Skin epidermis (tissue), 12 donors: ENCODE data around the gene PIK3R1.
A peak's percentile ranks its signal among the peaks of the same experiment; 100 is the strongest.
"Not testable (repeated sequence)": the region's sequence is repeated elsewhere in the genome, so short reads cannot be mapped to it uniquely, and the experiment has no call there.

ENCODE experiments used
- H3K27ac ChIP-seq, 21 experiments: fragments of 200-600 bp; sonication (generic) in 11 of 21; one replicate each; pipeline ENCODE4 v1.5.0; 2020; ENCODE audit warnings: mild to moderate bottlenecking in 3 of 21, inconsistent platforms in 2 of 21, moderate library complexity in 2 of 21
- H3K4me3 ChIP-seq, 7 experiments: fragments of 200-600 bp; sonication (generic) in 2 of 7; one replicate each; pipeline ENCODE4 v1.5.0; 2020; ENCODE audit warnings: inconsistent platforms in 2 of 7, mild to moderate bottlenecking in 2 of 7, moderate library complexity in 1 of 7

Gene PIK3R1

DNA sequence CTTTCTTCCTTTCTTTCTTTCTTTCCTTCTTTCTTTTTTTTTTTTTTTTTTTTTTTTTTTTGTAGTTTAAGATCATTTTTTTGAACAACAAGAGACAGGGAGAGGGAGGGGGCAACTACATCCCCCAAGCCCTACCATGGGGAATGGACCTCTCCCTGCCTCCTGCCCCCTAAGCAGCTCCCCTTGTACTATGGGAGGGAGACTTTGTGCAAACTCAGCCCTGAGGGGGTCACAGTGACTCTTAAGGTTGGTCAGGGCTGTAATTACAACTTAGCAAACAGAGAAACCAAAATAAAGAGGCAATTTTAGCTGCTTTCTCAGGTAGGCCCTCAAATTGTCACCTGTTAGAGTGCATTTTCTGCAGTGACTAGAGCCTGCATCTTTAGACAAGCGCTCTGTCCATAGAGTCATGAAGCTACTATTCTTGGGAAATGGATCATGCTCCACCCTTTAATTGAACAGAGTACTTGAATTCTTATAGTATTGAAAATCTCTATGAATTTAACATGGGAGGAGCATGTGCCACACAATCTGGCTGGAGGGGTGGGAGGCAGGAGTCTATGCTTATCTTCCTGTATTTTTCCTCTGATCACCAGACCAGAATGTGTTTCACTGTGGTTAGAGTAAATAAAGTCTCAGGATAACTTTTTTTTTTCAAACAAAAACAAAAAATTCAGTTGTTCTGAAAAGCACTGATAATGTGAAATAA lies 24.3 kb upstream of the PIK3R1 start:
- Histone ChIP-seq H3K27ac (no peak overlapping the region), H3K4me3 (no peak overlapping the region)

DNA sequence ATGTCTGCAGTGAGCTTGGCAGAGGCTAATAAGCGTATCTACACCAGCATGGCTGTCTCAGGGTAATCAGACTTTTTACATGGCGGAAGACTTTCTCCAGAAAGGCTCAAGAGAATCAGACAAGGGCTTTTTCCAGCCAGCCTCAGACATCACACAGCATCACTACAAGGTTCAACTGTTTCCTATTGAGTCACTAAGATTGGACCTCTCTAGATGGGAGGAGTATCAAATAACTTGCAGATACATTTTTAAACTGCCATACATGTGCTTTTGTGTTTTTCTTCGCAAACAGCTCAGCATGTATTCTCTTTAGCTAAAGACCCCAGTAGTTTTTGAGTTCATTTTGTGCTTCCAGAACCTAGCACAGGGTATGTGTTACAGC lies 22.9 kb upstream of the PIK3R1 start:
- no peak overlapping the region for H3K27ac ChIP-seq
- no peak overlapping the region for H3K4me3 ChIP-seq

DNA sequence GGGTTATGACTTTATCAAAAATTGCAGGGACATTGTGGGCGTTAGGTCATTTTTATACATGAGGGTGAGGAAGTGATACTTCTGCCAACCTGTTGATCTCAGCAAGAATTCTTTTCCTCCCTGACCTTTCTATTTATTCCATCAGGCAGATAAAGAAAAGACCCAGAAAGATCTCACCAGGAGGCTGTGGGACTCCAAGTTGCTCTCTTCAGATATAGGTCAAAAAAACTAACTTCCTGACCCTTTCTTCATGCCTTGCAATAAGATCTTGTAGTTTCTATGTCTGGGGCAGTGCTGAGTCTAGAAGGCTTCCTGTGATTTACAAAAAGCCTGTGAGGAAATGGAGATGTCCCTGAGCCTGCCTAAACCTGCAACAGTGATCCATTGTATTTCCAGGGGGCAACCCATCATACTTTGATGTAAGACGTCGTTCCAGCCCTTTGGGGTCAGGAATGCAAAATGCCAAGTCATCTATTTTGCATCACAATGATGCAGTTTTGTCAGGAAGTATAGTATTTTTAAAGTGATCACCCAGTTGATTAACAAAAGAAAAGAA lies 22.0 kb upstream of the PIK3R1 start:
- Histone ChIP-seq H3K4me3 (no peak overlapping the region), H3K27ac (peak overlapping the region in 1 of 21 experiments; percentile 5)

DNA sequence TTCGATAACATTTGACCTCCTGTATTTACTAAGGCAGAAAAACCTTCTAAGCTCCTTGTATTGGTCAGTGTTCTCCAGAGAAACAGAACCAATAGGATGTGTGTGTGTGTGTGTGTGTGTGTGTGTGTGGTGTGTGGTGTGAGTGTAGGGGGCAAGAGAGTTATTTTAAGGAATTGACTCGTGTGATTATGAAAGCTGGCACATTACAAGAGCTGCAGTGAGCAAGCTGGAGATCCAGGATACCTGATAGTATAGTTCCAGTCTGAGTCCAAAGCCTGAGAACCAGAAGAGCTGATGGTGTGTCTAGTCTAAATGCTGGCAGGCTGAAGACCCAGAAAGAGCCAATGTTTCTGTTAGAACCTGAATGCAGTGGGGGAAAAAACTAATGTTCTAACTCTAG lies 21.2 kb upstream of the PIK3R1 start:
- H3K27ac ChIP-seq: no peak overlapping the region
- H3K4me3 ChIP-seq: no peak overlapping the region

DNA sequence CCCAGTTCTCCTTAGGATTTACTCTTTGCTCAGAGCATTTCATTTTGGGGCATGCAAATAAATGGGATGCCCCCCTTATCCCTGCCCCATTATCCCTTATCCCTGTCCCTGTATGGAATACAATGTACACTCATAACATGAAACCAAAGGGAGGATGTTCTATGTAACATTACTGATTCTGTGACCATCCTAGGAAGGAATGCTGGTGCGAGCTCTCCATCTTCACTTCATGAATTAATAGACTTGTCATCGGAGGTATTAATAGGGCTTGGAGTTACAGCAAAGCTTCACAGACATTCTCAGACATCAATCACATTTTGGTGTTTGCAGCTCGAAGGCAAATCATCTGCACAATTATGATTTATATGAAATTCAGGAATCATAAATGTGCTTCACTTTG lies 20.4 kb upstream of the PIK3R1 start:
- Histone ChIP-seq H3K27ac (no peak overlapping the region), H3K4me3 (no peak overlapping the region)

DNA sequence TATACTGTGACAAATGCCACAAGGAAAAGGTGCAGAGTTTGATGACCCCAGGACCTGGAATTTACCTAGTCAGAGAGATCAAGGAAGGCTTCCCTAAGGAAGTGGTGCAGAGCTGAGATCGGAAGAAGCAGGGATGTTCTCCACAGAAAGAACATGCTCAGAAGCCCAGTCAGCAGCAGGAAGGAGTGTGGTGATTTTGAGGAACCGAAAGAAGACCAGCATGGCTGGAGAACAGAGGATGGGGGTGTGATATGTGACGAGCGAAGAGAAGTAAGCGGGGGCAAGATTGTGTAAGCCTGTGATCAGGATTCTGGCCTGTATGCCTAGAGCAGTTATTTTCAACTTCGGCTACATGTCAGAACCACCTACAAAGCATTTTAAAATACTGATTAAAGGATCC lies 18.7 kb upstream of the PIK3R1 start:
- Histone ChIP-seq H3K27ac (peak overlapping the region in 2 of 21 experiments; percentile 5 to 72), H3K4me3 (no peak overlapping the region)

DNA sequence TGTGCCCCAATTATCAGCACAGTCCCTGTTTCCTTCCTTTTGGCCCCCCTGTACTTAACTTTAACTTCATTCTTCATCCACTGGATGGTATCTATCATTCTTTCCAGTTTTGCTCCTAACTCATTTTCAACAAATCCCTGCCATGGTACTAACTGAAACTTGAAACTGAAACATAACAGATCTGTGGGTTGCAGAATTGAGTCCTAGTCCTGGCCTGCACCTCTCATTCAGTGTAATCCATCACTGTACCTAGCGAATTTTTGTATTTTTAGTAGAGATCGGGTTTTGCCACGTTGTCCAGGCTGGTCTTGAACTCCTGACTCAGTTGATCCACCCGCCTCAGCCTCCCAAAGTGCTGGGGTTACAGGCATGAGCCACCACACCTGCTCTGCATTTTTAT lies 15.3 kb upstream of the PIK3R1 start:
- no peak overlapping the region for H3K4me3 ChIP-seq
- no peak overlapping the region for H3K27ac ChIP-seq

DNA sequence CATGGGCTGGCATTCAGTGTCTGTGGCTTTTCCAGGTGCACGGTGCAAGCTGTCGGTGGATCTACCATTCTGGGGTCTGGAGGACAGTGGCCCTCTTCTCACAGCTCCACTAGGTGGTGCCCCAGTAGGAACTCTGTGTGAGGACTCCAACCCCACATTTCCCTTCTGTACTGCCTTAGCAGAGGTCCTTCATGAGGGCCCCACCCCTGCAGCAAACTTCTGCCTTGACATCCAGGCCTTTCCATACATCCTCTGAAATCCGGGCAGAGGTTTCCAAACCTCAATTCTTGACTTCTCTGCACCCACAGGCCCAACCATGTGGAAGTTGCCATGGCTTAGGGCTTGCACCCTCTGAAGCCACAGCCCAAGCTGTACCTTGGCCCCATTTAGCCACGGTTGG lies 4.9 kb upstream of the PIK3R1 start:
- not testable (repeated sequence) for H3K4me3 ChIP-seq, H3K27ac ChIP-seq

DNA sequence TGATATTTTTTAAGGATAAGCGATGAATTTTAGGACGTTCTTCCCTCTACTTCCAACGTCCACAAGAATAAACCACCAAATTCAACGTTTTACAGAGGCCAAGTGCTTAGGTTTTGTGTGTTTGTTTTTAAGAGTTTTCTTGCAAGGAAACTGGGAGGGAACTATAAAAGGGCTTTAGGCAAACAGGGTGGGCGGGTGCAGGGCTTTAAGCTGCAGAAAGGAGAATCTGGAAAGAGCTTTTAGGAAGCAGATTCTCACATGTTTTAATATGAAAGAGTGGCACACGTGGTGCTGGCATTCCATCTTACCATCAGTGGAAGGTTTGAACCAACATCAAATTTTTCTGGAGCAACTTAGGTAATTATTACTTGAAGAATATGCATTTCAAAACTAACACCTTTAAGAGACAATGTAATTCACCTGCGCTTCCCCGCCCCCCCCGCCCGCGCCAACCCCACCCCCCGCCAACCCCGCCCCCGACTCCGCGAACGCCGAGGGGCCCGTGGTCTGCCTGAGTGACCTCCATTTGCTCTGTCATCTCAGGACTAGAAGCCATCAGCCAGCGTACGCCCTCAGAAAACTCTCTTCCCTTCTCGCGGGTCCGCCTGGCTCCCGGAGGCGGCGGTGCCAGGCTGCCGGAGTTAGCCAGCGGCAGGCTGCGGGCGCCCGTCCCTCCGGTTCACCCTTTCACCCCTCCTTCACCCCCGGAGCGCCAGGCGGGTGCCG lies 911 bp upstream of the PIK3R1 start:
- peak overlapping the region; percentile 75 to 96 (median 83) for H3K4me3 ChIP-seq
- H3K27ac ChIP-seq: peak overlapping the region; percentile 81 to 98 (median 94)

DNA sequence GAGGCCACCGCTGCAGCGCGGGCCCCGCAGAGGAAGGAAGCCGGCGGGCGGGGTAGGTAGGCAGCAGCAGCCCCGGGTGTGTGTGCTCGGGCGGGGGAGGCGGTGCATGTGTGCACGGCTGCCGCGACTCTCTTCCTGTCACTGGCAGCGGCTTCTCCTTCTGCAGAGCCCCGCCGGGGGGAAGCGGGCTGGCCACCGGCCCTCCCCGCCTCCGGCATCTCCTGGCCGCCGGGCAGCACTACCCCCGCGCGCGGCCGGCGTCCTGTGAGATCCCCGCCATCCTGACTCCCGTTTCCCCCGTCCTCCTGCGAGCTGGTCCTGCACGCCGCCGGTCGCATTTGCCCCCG lies 315 bp downstream of the PIK3R1 start:
- Histone ChIP-seq H3K4me3 (peak overlapping the region; percentile 75 to 96 (median 83)), H3K27ac (peak overlapping the region; percentile 82 to 98 (median 94))

DNA sequence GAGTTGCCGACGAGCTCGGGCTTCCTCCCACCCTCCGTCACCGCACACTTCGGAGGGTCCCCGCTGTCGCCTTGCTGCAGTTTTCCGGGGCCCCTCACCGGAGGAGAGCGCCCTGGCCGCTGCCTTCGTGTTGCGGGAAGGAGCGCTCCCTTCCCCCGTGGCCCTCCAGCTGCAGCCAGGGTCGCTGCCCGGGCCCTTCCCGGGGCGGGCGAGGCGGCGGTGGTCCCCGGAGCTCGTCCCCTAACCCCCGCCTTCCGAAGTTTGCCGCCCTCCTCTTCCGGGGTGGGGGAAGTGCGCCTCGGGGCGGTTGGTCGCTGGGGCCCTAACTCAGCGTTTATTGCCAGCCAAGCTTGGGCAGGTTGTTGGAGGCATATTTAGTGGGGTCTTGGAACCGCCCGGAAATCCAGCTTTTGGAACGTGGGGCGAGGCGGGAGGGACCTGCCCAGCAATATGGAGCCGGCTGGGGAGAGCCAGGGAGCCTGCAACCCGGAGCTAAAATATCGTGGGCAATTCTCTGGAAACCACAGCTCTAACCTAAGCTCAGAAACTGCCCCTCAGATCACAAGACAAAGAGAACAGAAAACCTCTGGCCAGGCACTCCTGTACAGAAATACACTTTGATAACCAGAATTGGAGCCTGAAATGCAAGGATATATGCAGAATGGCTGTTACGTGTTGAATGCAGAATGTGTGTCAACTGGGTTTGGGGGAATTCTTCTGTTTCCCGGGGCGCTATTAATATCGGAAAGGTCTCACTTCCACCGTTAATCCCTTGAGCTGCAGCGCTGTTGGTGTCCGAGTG lies 890 bp downstream of the PIK3R1 start:
- Histone ChIP-seq H3K27ac (peak overlapping the region; percentile 82 to 98 (median 94)), H3K4me3 (peak overlapping the region; percentile 75 to 96 (median 83))

DNA sequence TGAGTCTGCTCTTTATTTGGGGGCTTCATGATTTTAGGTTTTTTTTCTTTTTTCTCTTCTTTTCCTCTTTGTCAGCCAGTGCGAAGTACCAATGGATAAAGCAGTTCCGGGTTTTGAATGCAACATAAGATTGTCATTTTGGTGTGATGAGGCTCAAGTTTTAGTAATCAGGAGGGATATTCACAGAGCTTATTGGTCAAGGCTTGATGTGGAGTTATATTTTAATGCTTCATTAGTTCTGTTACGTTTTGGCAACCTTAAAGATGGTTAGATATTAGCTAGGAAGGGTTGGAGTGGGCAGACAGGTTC lies 1.4 kb downstream of the PIK3R1 start:
- H3K27ac ChIP-seq: peak overlapping the region; percentile 82 to 98 (median 94)
- peak overlapping the region; percentile 75 to 96 (median 83) for H3K4me3 ChIP-seq

DNA sequence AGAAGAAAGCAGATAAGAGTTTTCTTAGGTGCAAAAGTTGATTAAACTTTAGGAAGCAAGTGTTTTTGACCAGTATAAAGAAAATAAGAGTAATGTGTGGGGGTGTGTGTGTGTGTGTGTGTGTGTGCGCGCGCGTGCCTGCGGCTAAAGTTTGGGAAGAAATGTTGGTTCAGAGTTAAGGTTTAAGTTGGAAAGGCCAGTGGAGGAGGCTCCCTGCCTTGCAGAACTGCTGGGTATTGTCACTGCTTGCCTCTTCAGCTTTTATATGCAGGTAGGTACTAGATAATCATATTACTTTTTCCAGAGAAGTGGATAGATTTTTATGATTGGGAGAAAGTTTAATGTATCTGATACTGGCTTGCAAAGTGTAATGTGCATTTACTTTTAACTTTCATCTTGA lies 2.0 kb downstream of the PIK3R1 start:
- Histone ChIP-seq H3K27ac (peak overlapping the region in 14 of 21 experiments; percentile 28 to 98 (median 94)), H3K4me3 (peak overlapping the region; percentile 75 to 96 (median 83))

DNA sequence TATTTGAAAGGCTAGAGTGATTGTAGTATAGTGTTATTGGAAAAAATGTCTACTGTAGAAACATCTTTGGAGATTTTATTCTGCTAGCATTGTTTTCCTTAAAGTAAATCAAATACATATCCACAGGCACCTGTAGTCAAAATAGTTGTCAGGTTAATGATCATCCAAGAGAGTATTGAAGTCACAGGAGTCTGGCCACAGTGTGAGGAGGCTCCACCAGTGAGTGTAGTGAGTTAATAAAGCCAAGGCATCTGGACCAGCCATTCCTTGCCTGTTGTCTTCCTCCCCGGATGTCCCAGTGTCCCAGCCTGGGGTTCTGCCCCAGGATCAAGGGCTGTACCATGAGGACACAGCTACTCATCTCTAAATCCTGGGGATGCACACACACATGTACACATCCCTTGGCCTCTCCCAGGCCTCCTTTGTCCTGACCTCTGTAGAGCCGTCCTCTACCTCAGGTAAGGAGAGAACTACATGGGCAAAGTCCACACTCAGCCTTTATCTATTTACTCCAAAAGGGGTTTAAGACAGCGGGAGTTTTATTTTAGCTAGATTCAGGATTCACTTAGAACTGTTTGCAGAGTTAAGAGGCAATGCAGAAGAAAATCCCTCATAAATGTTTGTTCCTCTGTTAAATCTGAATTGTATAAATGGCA lies 3.7 kb downstream of the PIK3R1 start:
- Histone ChIP-seq H3K27ac (peak overlapping the region in 2 of 21 experiments; percentile 21 to 37), H3K4me3 (peak overlapping the region in 1 of 7 experiments; percentile 96)

DNA sequence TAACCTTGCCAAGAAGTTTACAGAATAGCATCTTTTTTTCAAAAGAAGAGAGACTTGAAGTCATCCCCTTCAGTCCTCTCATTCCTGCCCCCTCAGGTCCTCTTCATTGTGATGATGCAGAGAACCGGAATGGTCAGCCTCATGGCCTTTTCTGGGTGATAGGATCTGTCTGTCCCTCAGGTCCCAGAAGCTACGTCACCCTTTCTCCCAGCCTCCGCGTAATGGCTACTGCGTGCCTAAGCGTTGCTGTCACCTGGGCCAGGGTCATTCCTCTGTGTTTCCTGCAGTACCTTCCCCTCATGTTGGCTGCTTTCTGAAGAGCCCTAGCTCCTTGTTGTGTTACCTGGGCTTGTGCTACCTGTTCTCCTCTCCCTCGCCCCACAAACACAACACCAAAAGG lies 4.7 kb downstream of the PIK3R1 start:
- H3K4me3 ChIP-seq: no peak overlapping the region
- no peak overlapping the region for H3K27ac ChIP-seq

DNA sequence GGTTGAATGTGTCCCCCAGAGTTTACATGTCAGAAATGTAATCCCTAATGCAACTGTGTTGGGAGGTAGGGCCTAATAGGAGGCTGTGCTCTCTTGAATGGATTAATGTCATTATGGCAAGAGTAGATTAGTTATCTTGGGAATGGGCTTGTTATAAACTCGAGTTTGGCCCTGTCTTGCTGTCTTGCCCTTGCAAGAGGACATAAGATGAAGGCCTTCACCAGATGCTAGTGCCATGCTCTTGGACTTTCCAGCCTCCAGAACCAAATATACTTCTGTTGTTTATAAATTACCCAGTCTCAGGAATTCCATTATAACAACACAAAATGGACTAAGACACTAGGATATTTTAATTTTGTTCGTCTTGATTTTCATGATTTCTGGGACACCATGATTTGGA lies 5.4 kb downstream of the PIK3R1 start:
- Histone ChIP-seq H3K27ac (no peak overlapping the region), H3K4me3 (no peak overlapping the region)

DNA sequence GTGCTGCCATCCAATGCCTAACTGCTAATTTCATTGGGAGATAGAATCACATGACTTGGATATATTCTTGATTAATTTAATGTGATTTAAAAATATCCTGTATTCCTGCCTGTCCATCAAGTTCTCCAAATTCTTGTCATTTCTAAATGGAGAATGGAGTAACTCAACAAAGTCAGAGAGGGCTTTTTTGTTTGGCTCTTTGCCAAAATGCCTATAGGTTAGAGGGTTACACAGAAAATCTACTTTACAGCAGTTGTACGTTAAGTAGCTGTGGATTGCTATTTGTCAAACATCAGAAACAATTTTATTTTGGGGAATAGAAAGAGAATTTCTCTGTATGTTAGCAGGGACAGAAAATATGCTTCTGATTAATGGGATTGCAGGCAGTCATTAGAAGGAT lies 5.9 kb downstream of the PIK3R1 start:
- H3K4me3 ChIP-seq: no peak overlapping the region
- no peak overlapping the region for H3K27ac ChIP-seq

DNA sequence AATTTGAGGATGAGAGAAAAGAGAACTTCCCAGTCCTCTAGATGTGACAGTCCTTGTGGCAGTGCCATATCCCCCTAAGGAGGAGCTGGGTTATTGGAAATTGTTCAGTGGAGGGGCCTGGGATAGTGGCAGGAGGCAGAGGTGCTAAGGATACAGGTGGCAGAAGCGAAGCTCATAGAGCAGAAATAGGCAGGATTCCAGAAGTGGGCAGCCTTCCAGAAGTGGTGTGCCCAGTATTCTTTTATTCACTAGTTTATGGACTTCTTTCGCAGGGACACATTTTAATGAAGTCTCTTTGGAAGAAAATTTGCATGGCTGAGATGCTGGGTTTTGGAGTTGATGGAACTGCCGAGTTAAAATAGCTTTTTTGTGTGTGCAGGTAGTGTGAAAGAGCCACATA lies 6.8 kb downstream of the PIK3R1 start:
- Histone ChIP-seq H3K27ac (no peak overlapping the region), H3K4me3 (no peak overlapping the region)

DNA sequence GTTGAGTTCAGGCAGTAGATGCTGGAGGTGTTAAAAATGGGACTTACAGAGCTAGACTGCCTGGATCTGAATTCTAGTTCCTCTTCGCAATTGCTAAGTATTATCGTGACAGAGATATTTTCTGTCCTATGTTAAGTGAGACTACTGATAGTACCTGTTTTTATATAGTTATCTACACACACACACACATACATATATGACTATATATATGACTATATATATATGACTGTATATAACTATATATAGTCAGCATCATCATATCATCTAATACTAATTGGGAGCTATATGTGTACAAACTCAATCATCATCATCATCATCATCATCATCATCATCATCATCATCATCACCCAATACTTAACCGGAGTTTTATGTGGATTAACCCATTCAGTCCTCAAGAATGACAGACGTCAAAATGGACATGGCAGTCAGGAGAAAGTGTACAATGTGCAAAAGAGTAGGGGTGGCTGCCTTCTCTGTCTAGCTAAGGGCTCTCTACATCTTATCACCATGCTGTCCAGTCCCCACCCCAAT lies 7.3 kb downstream of the PIK3R1 start:
- H3K27ac ChIP-seq: no peak overlapping the region
- H3K4me3 ChIP-seq: no peak overlapping the region

DNA sequence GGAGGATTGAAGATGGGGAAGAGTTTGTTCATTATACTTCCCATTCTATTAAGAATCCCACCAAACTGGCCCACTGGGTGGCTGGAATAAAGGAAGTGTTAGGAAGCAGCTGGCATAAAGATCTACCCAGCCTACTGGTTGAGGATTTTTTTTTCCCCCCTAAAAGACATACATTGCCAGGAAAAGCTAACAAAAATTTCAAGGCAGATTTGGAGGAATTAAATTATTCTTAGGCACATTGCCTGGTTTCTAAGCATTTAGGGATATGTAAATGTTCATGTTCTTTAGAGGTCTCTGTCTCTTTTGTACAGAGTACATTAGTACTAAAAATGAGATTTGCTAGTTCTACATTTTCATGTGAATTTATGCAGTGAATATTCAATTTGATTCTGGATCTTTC lies 8.3 kb downstream of the PIK3R1 start:
- Histone ChIP-seq H3K4me3 (no peak overlapping the region), H3K27ac (peak overlapping the region in 2 of 21 experiments; percentile 11 to 14)
